Lower leg skin (tissue), 3 donors: ENCODE measurements around the gene PLBD2.

Experiments used
- CTCF ChIP-seq, 3 donors: fragments of 450-650 bp; IDR thresholded peaks; one replicate each; pipeline ENCODE4 v1.5.1; 2016; ENCODE audit warnings: antibody characterized with exemption in 3 of 3, mild to moderate bottlenecking in 3 of 3, moderate library complexity in 2 of 3
- POLR2A ChIP-seq, 2 donors: fragments of 450-650 bp; IDR thresholded peaks; one replicate each; pipeline ENCODE4 v1.6.1; 2016 to 2017; ENCODE audit warnings: antibody characterized with exemption in 2 of 2, mild to moderate bottlenecking in 1 of 2, moderate library complexity in 1 of 2

DNA sequence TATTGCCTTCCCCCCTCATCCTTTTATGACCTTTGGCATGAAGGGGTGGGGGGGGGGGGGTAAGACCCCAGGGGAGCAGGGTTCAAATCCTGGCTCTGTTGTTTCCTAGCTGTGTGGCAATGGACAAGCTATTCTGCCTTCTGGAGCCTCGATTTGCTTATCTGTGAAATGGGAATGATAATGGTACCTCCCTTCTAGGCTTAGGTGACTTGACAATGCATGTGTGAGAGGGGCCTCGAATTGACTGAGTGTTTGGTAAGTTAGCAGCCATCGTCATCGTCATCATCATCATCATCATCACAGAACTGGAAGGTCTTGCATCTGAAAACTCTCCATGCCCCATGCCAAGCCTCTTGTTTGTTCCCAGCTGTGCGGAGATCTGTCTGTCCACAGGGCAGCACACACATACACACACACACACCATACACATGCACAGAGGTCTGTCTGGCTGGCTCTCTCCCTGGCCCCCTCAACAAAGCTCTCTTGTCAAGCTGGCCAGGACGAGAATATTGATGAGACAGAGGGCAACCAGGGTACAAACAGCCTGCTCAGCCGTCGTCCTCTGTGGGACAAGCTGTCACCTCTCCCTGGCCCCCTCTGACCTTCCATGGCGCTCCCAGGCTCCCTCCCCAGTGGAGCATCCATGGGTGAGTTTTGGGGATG lies 51.2 kb downstream of the PLBD2 start:
- TF ChIP-seq CTCF (IDR thresholded peaks at IDR 0.05) (no peak), POLR2A (IDR thresholded peaks at IDR 0.05) (no peak)
